ENCODE data around the gene ATOX1. TPM values are rescaled to one million over a fixed set of nuclear protein-coding genes. Genes with fewer than 3 reads are reported as not detected.
A peak's percentile ranks its signal among the peaks of the same experiment; 100 is the strongest.

Gene ATOX1
- total and polyA plus RNA-seq, 10 of the 15 experiments (the other 5 are each of a cell fraction or from before 2014, with no cell fraction given): 130 to 642 (median 245) TPM

DNA sequence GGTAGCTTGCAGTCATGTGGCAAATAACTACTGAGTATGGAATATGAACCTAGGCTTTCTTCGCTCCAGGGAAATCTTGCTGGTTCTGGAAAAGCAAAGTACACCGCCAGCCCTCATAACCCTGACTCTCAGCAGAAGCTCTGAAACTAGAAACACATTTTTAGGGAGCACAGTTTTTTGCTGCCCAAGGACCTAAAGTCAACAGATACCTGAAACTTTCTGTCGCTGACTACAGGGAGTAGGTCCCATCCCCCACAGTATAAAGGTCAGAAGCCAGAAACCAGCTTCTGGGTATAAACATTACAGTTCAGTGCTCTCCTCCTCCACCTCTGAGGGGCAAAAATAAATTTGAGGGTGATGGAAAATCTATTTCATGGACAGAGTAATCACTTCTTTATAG is 3.0 kb downstream of the ATOX1 start:
- peaks cover 68% of the 10 kb centered on the region for H3K79me2 ChIP-seq (ENCODE audit: control insufficient read depth, insufficient read depth, low read length)
- H3K4me2 ChIP-seq (ENCODE audit: control insufficient read depth, insufficient read depth): peak overlapping the region; percentile 97
- ChIA-PET CTCF (interaction anchor here (0.6 to 4.0 kb wide), 7 partner anchors 11 to 303 kb away, joined by 3 to 23 read pairs (median 4); partner anchors contain the start of gene G3BP1), SMC1A (ENCODE audit: uncharacterized antibody, unreplicated experiment) (interaction anchor here (0.8 to 8.3 kb wide), 12 partner anchors 9 to 96 kb away, joined by 3 to 84 read pairs (median 4); partner anchors contain the start of gene G3BP1), RAD21 (ENCODE audit: unreplicated experiment) (interaction anchor here (1.1 to 9.0 kb wide), 6 partner anchors 11 to 103 kb away, joined by 3 to 90 read pairs (median 7); partner anchors contain the start of gene G3BP1), POLR2A (interaction anchor here (0.7 to 14.3 kb wide), 4 partner anchors 11 to 659 kb away, joined by 3 to 241 read pairs (median 4); partner anchors contain the start of gene G3BP1)
- BruUV-seq (replicated peaks): no TSS peak
- H3K4me3 ChIP-seq: peak overlapping the region; percentile 19; the same call in 1 of the 2 replicates
- H3K4me1 ChIP-seq (ENCODE audit: control insufficient read depth, insufficient read depth, low read length): peaks cover 23% of the 10 kb centered on the region
- no peaks in the 10 kb centered on the region; the same call in 2 of the 3 replicates for H3K9me3 ChIP-seq (replicated peaks; ENCODE audit: control insufficient read depth, insufficient read depth, low read length)
- ATAC-seq (0 out of 3 replicates have a peak, but pooled peaks have one; percentile 6), DNase-seq (ENCODE audit: low read depth, low spot score) (no peak), FAIRE-seq (peak; percentile 23)
- in situ Hi-C loops (cut with MboI): no loop called here
- TF ChIP-seq CHD1 (IDR thresholded peaks at IDR 0.05; ENCODE audit: low read depth, low read length) (no peak), NR2F1 (conservative IDR thresholded peaks at IDR 0.05) (peak; percentile 75), NR2C1 (IDR thresholded peaks at IDR 0.05) (peak; percentile 22; the same call in 1 of the 2 replicates)
- H4K20me1 ChIP-seq (ENCODE audit: control insufficient read depth, insufficient read depth): no peaks in the 10 kb centered on the region
- peaks cover 0 to 4% of the 10 kb centered on the region in 2 experiments; a peak in 1 of 4 replicates for H3K36me3 ChIP-seq (ENCODE audit: control insufficient read depth in 2 of 2, insufficient read depth in 2 of 2, low read length in 1 of 2)
- 92% methylated on average over 3 of the region's 3 CpGs for WGBS (ENCODE audit: insufficient coverage, insufficient replicate concordance, low lambda C conversion rate, missing lambda C conversion rate)
- H3K27ac ChIP-seq (ENCODE audit: control insufficient read depth, insufficient read depth): peak overlapping the region; percentile 86; the same call in 1 of the 2 replicates
- H3K27me3 ChIP-seq (replicated peaks in 1 of 2; ENCODE audit: control insufficient read depth in 2 of 2, insufficient read depth in 2 of 2, low read length in 1 of 2): no peaks in the 10 kb centered on the region
- intact Hi-C loops (cut with micrococcal nuclease; ENCODE audit: unreplicated experiment): no loop called here
- no peak overlapping the region for H3K9ac ChIP-seq (ENCODE audit: control insufficient read depth, insufficient read depth, low read length)
- H2AFZ ChIP-seq (ENCODE audit: control insufficient read depth, low read depth, low read length): no peak overlapping the region

DNA sequence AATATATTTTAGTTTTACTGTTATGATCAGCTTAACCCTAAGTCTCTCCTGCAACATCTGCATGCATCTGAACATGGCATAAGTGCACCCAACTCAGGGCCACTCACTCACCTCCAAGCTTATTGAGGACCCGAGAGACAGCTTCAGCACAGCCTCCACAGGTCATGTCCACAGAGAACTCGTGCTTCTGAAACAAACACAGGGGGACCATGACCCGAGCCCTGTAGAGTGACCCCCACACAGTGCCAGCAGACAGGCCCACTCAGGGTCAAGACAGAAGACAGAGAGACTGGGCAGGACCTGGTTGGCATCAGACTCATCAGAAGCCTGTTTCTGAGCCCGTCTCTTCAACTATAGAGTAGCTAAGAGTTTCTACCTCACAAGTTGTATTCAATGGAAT is 6.8 kb downstream of the ATOX1 start:
- Histone ChIP-seq H3K9me3 (replicated peaks; ENCODE audit: control insufficient read depth, insufficient read depth, low read length) (no peaks in the 10 kb centered on the region; the same call in 2 of the 3 replicates), H3K36me3 (ENCODE audit: control insufficient read depth in 2 of 2, insufficient read depth in 2 of 2, low read length in 1 of 2) (peaks cover 0 to 7% of the 10 kb centered on the region in 2 experiments; a peak in 2 of 4 replicates), H3K4me1 (ENCODE audit: control insufficient read depth, insufficient read depth, low read length) (peaks cover 26% of the 10 kb centered on the region), H4K20me1 (ENCODE audit: control insufficient read depth, insufficient read depth) (no peaks in the 10 kb centered on the region), H3K79me2 (ENCODE audit: control insufficient read depth, insufficient read depth, low read length) (peaks cover 70% of the 10 kb centered on the region), H2AFZ (ENCODE audit: control insufficient read depth, low read depth, low read length) (no peak overlapping the region), H3K9ac (ENCODE audit: control insufficient read depth, insufficient read depth, low read length) (no peak overlapping the region), H3K27me3 (replicated peaks in 1 of 2; ENCODE audit: control insufficient read depth in 2 of 2, insufficient read depth in 2 of 2, low read length in 1 of 2) (no peaks in the 10 kb centered on the region), H3K4me2 (ENCODE audit: control insufficient read depth, insufficient read depth) (0 out of 2 replicates have a peak overlapping the region, but pooled peaks have one; percentile 11), H3K27ac (ENCODE audit: control insufficient read depth, insufficient read depth) (0 out of 2 replicates have a peak overlapping the region, but pooled peaks have one; percentile 4), H3K4me3 (no peak overlapping the region)
- intact Hi-C loops (cut with micrococcal nuclease; ENCODE audit: unreplicated experiment) (no loop called here), in situ Hi-C loops (cut with MboI) (no loop called here)
- POLR2A ChIA-PET: interaction anchor here (0.9 to 14.3 kb wide), 4 partner anchors 9 to 93 kb away, joined by 4 to 241 read pairs (median 16); partner anchors contain the start of gene G3BP1
- SMC1A ChIA-PET (ENCODE audit: uncharacterized antibody, unreplicated experiment): interaction anchor here (0.6 to 8.3 kb wide), 10 partner anchors 11 to 506 kb away, joined by 3 to 84 read pairs (median 4); partner anchors contain the start of gene G3BP1
- ATAC-seq: no peak; the same call in 2 of the 3 replicates
- BruUV-seq (replicated peaks): no TSS peak
- DNase-seq (ENCODE audit: low read depth, low spot score): no peak
- WGBS (ENCODE audit: insufficient coverage, insufficient replicate concordance, low lambda C conversion rate, missing lambda C conversion rate): 98% methylated on average over 4 of the region's 4 CpGs
- RAD21 ChIA-PET (ENCODE audit: unreplicated experiment): interaction anchor here (0.7 to 9.0 kb wide), 5 partner anchors 10 to 453 kb away, joined by 3 to 90 read pairs (median 10); partner anchors contain the start of gene G3BP1
- CTCF ChIA-PET: interaction anchor here (0.6 to 5.2 kb wide), 9 partner anchors 11 to 686 kb away, joined by 3 to 32 read pairs (median 15); partner anchors contain the start of gene G3BP1
- no peak for FAIRE-seq
- TF ChIP-seq, protein P1, sequence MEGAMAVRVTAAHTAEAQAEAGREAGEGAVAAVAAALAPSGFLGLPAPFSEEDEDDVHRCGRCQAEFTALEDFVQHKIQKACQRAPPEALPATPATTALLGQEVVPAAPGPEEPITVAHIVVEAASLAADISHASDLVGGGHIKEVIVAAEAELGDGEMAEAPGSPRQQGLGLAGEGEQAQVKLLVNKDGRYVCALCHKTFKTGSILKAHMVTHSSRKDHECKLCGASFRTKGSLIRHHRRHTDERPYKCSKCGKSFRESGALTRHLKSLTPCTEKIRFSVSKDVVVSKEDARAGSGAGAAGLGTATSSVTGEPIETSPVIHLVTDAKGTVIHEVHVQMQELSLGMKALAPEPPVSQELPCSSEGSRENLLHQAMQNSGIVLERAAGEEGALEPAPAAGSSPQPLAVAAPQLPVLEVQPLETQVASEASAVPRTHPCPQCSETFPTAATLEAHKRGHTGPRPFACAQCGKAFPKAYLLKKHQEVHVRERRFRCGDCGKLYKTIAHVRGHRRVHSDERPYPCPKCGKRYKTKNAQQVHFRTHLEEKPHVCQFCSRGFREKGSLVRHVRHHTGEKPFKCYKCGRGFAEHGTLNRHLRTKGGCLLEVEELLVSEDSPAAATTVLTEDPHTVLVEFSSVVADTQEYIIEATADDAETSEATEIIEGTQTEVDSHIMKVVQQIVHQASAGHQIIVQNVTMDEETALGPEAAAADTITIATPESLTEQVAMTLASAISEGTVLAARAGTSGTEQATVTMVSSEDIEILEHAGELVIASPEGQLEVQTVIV (IDR thresholded peaks at IDR 0.05; ENCODE audit: borderline replicate concordance, partially characterized antibody): no peak
- TF ChIP-seq PAX5 (IDR thresholded peaks at IDR 0.05; ENCODE audit: borderline replicate concordance, low read depth, low read length): no peak
- no peak for TF ChIP-seq DPF2 (IDR thresholded peaks at IDR 0.05)
- TF ChIP-seq SIN3A (IDR thresholded peaks at IDR 0.05; ENCODE audit: low read depth, low read length): no peak
- TF ChIP-seq, protein P2, sequence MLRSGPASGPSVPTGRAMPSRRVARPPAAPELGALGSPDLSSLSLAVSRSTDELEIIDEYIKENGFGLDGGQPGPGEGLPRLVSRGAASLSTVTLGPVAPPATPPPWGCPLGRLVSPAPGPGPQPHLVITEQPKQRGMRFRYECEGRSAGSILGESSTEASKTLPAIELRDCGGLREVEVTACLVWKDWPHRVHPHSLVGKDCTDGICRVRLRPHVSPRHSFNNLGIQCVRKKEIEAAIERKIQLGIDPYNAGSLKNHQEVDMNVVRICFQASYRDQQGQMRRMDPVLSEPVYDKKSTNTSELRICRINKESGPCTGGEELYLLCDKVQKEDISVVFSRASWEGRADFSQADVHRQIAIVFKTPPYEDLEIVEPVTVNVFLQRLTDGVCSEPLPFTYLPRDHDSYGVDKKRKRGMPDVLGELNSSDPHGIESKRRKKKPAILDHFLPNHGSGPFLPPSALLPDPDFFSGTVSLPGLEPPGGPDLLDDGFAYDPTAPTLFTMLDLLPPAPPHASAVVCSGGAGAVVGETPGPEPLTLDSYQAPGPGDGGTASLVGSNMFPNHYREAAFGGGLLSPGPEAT (IDR thresholded peaks at IDR 0.05; ENCODE audit: low read depth): no peak
- no peak for TF ChIP-seq ETV6 (conservative IDR thresholded peaks at IDR 0.05 in 1 of 2, IDR thresholded peaks at IDR 0.05 in 1 of 2; ENCODE audit: borderline replicate concordance in 1 of 2, low read depth in 1 of 2)
